Dendritic cell treated with granulocyte-macrophage colony-stimulating factor and Interleukin-4, amounts not matched to agents 40 ng/mL and 50 ng/mL, for 4 days (primary cell): ENCODE measurements around the gene ZNF132.
"Not testable (repeated sequence)": the region's sequence is repeated elsewhere in the genome, so short reads cannot be mapped to it uniquely, and the experiment has no call there.

ENCODE experiments used
- H3K27ac Mint-ChIP-seq: one replicate; pipeline ENCODE4 v1.8.0; 2022; ENCODE audit warnings: mild to moderate bottlenecking, mixed read lengths
- H3K27me3 Mint-ChIP-seq: one replicate; pipeline ENCODE4 v1.8.0; 2022; ENCODE audit warnings: mild to moderate bottlenecking, mixed read lengths
- H3K36me3 Mint-ChIP-seq: one replicate; pipeline ENCODE4 v1.8.0; 2022; ENCODE audit warnings: low read depth, mixed read lengths
- H3K4me1 Mint-ChIP-seq: one replicate; pipeline ENCODE4 v1.8.0; 2022; ENCODE audit warnings: low read depth, mixed read lengths
- H3K4me3 Mint-ChIP-seq: one replicate; pipeline ENCODE4 v1.8.0; 2022; ENCODE audit warnings: mild to moderate bottlenecking, moderate library complexity, mixed read lengths
- H3K9me3 Mint-ChIP-seq: one replicate; pipeline ENCODE4 v1.8.0; 2022; ENCODE audit warnings: mixed read lengths
- intact Hi-C: fragments of 100-400 bp; cut with micrococcal nuclease; formaldehyde crosslinking; loops from one replicate; pipeline ENCODE4 v1.15.0; 2022

The ZNF132 gene

GRCh38 chr19:58408152-58409009, 31.6 kb downstream of the ZNF132 start, which contains the start of gene ZNF584:
Gene ZNF584, plus strand, starts transcription at chr19:58408649. Its CDS starts 499 bp downstream, at chr19:58409148.
- Mint-ChIP-seq H3K27me3 (no peaks in the 10 kb centered on the region), H3K4me1 (peaks cover 40% of the 10 kb centered on the region)
- intact Hi-C loops, result loop anchor here (1.0 to 10.0 kb wide), 4 partner anchors 27 to 64 kb away; partner anchors contain the start of genes ZNF132 and ZNF837

DNA sequence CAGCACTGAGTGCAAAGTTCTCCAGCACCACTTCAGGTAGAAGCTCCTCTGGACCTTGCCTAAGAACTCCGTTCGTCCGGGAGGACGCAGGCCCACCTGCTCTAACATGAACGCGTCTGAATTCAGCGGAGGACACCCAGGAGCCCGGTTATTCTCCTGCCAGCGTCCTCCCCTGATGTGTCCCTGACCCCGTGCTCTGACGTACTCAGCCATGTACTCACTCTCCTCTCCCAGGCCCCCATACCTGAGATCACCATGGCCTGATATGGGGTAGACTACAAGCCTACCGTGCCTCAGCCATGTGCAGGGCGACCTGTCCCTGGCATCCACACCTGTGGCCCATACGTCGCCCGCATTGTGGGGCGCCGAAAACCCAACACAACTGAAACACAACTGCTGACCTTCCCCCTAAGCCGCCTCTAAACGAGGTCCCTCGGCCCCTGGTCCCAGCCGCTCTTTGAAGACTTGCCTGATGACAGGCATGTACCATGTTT, 32.2 kb downstream of the ZNF132 start:
- peaks cover 21% of the 10 kb centered on the region for H3K36me3 Mint-ChIP-seq
- peaks cover 40% of the 10 kb centered on the region for H3K4me1 Mint-ChIP-seq
- no peaks in the 10 kb centered on the region for H3K9me3 Mint-ChIP-seq
- H3K27ac Mint-ChIP-seq, result peak overlapping the region; percentile 88
- intact Hi-C loops, result loop anchor here (1.0 to 10.0 kb wide), 4 partner anchors 26 to 63 kb away; partner anchors contain the start of genes ZNF132 and ZNF837
- H3K27me3 Mint-ChIP-seq, result no peaks in the 10 kb centered on the region
- H3K4me3 Mint-ChIP-seq, result peak overlapping the region; percentile 96

More at GRCh38 chr19:58408152-58409009, 31.6 kb downstream of the ZNF132 start, which contains the start of gene ZNF584:
- peaks cover 28% of the 10 kb centered on the region for H3K36me3 Mint-ChIP-seq
- no peaks in the 10 kb centered on the region for H3K9me3 Mint-ChIP-seq
- H3K27ac Mint-ChIP-seq, result peak within 1 kb of the TSS; percentile 88
- H3K4me3 Mint-ChIP-seq, result peak within 1 kb of the TSS; percentile 96

DNA sequence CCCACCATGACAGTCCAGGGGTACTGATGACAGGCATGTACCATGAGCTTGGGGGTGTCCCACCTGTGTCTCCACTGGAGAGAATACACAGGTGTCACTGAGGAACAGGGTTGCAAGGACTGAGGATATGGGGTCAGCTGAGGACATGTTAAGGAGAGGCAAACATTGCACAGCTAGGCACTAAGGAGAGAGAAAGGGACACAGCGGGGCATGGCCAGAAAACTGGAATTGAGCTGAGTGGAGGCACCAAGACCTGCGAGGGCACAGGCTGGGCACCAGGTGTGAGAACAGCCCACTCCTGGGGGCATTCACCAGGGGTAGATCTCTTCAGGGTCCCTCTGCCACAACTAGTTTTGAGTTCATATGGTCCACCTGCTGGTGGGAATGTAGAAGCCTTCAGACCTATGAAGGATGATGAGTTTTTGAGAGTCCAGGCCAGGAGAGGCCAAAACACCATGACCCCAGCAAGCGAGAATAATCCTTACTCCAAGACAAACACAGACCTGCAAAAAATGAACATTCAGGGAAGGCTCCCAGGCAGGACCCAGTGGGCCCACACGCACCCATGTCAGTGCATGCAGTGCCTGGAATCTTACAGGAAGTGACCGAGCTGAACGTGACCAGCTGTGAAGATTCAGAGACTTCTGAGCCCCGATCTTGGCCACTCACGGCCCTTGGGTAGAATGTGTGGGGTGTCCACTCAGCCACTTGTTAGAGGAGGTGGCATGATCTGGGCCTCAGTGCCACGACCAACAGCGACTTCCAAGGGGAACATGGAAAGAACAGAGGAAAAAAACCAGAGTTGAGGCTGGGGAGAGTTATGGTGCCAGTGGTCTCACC, 32.9 kb downstream of the ZNF132 start:
- Mint-ChIP-seq H3K4me3 (peak overlapping the region; percentile 96), H3K36me3 (peaks cover 17% of the 10 kb centered on the region), H3K9me3 (no peaks in the 10 kb centered on the region), H3K4me1 (peaks cover 40% of the 10 kb centered on the region), H3K27ac (peak overlapping the region; percentile 88), H3K27me3 (no peaks in the 10 kb centered on the region)
- intact Hi-C loops, result loop anchor here (10.0 kb wide), 1 partner anchor 62 kb away; no protein-coding TSS in a partner anchor

GRCh38 chr19:58403920-58404478, 36.0 kb downstream of the ZNF132 start:
- not testable (repeated sequence) for H3K27ac Mint-ChIP-seq, H3K9me3 Mint-ChIP-seq, H3K4me3 Mint-ChIP-seq
- Mint-ChIP-seq H3K4me1 (peaks cover 41% of the 10 kb centered on the region), H3K27me3 (peaks cover 11% of the 10 kb centered on the region), H3K36me3 (peaks cover 19% of the 10 kb centered on the region)
- intact Hi-C loops, result loop anchor here (10.0 kb wide), 1 partner anchor 59 kb away; no protein-coding TSS in a partner anchor

GRCh38 chr19:58401840-58402421, 38.0 kb downstream of the ZNF132 start:
- H3K4me1 Mint-ChIP-seq, result peaks cover 33% of the 10 kb centered on the region
- H3K36me3 Mint-ChIP-seq, result peaks cover 6% of the 10 kb centered on the region
- intact Hi-C loops, result loop anchor here (1.0 to 10.0 kb wide), 3 partner anchors 39 to 97 kb away; partner anchors contain the start of gene ZNF497
- peaks cover 26% of the 10 kb centered on the region for H3K27me3 Mint-ChIP-seq
- peak overlapping the region; percentile 80 for H3K27ac Mint-ChIP-seq
- no peaks in the 10 kb centered on the region for H3K9me3 Mint-ChIP-seq
- H3K4me3 Mint-ChIP-seq, result peak overlapping the region; percentile 85

GRCh38 chr19:58400916-58401839, 38.8 kb downstream of the ZNF132 start:
- Mint-ChIP-seq H3K4me1 (peaks cover 28% of the 10 kb centered on the region), H3K9me3 (no peaks in the 10 kb centered on the region), H3K27me3 (peaks cover 31% of the 10 kb centered on the region), H3K27ac (peak overlapping the region; percentile 80), H3K4me3 (peak overlapping the region; percentile 85), H3K36me3 (peaks cover 6% of the 10 kb centered on the region)
- intact Hi-C loops, result loop anchor here (1.0 to 10.0 kb wide), 3 partner anchors 38 to 98 kb away; partner anchors contain the start of gene ZNF497

DNA sequence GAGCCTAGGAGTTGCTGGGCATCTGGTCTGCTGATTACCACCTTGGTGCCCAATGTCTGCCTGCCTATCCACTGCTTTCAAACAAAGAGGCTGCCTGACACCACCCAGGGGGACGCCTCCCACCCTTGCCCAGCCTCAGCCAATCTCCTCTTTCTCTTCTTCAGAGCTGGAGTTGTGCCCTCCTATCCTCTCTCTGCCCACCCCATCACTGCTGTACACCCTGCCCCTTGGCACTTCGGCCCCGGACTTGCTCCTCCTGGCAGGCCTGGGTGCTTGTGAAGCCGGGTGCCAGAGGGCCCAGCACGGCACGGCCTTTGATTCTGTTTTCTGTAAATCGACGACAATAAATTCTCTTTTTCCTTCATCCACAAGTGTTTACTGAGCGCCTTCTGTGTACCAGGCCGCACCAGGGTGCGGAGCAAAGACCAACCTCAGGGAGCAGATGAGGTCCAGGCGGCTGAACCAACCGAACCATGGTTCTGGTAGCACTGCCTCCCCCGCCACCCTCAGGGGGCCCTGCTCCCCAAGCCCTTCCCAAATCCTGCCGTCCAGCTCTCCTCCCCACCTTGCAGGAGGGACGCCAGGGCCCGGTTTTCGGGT, 39.5 kb downstream of the ZNF132 start:
- H3K27me3 Mint-ChIP-seq, result peaks cover 39% of the 10 kb centered on the region
- intact Hi-C loops, result loop anchor here (2.0 to 10.0 kb wide), 2 partner anchors 38 to 56 kb away; partner anchors contain the start of gene ZNF497
- H3K27ac Mint-ChIP-seq, result peak overlapping the region; percentile 80
- H3K4me3 Mint-ChIP-seq, result peak overlapping the region; percentile 85
- H3K9me3 Mint-ChIP-seq, result no peaks in the 10 kb centered on the region
- H3K4me1 Mint-ChIP-seq, result peaks cover 36% of the 10 kb centered on the region
- H3K36me3 Mint-ChIP-seq, result peaks cover 11% of the 10 kb centered on the region

GRCh38 chr19:58399903-58400302, 40.0 kb downstream of the ZNF132 start:
- intact Hi-C loops, result loop anchor here (2.0 to 10.0 kb wide), 2 partner anchors 37 to 55 kb away; partner anchors contain the start of gene ZNF497
- H3K27ac Mint-ChIP-seq, result no peak overlapping the region
- H3K9me3 Mint-ChIP-seq, result no peaks in the 10 kb centered on the region
- H3K4me3 Mint-ChIP-seq, result no peak overlapping the region
- peaks cover 40% of the 10 kb centered on the region for H3K4me1 Mint-ChIP-seq
- peaks cover 16% of the 10 kb centered on the region for H3K36me3 Mint-ChIP-seq
- peaks cover 44% of the 10 kb centered on the region for H3K27me3 Mint-ChIP-seq

GRCh38 chr19:58398545-58398944, 41.4 kb downstream of the ZNF132 start:
- H3K27ac Mint-ChIP-seq, result no peak overlapping the region
- peaks cover 54% of the 10 kb centered on the region for H3K27me3 Mint-ChIP-seq
- peaks cover 41% of the 10 kb centered on the region for H3K4me1 Mint-ChIP-seq
- intact Hi-C loops, result no loop called here
- no peak overlapping the region for H3K4me3 Mint-ChIP-seq
- no peaks in the 10 kb centered on the region for H3K9me3 Mint-ChIP-seq
- H3K36me3 Mint-ChIP-seq, result peaks cover 29% of the 10 kb centered on the region

GRCh38 chr19:58398087-58398486, 41.9 kb downstream of the ZNF132 start:
- H3K36me3 Mint-ChIP-seq, result peaks cover 34% of the 10 kb centered on the region
- no peak overlapping the region for H3K4me3 Mint-ChIP-seq
- no peak overlapping the region for H3K27ac Mint-ChIP-seq
- H3K27me3 Mint-ChIP-seq, result peaks cover 56% of the 10 kb centered on the region
- intact Hi-C loops, result no loop called here
- H3K9me3 Mint-ChIP-seq, result no peaks in the 10 kb centered on the region
- peaks cover 41% of the 10 kb centered on the region for H3K4me1 Mint-ChIP-seq

DNA sequence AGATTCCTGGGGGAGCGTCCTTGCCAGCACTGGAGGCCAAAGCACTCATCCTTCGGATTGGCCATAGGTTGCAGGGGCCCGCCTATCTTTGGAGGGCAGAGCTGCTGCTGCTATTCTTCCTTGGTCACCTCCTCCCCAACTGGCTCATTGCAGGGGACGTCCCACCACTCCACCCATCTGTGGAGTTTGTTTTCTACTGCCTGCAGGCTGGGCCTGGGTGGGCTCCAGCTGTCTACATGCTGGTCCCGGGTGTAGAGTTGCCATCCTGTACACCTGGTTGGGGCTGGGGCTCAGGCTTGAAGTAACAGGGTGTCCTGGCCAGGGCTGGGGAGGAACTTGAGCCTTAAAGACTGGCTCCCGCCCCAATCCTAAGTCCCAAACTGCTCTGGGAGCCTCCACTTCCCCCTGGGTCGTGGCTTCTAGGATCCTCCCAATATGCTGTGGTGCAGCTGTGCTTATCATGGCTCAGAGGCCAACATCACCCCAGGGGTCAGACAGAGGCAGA, 42.4 kb downstream of the ZNF132 start:
- peaks cover 39% of the 10 kb centered on the region for H3K36me3 Mint-ChIP-seq
- H3K27me3 Mint-ChIP-seq, result peaks cover 56% of the 10 kb centered on the region
- H3K4me3 Mint-ChIP-seq, result no peak overlapping the region
- no peaks in the 10 kb centered on the region for H3K9me3 Mint-ChIP-seq
- no peak overlapping the region for H3K27ac Mint-ChIP-seq
- intact Hi-C loops, result no loop called here
- peaks cover 41% of the 10 kb centered on the region for H3K4me1 Mint-ChIP-seq
